Esophagus squamous epithelium (tissue), 4 donors: ENCODE measurements around the gene TTF2.

ENCODE experiments used
- POLR2A ChIP-seq, 4 donors: fragments of 450-650 bp; IDR thresholded peaks; one replicate each; pipeline ENCODE4 v1.6.1; 2017; ENCODE audit warnings: antibody characterized with exemption in 4 of 4, mild to moderate bottlenecking in 4 of 4, moderate library complexity in 3 of 4
- TF ChIP-seq, protein P1 (sequence below), 6 experiments: fragments of 450-650 bp in 4 of 6; fragments of 200-600 bp in 2 of 6; sonication (generic) in 2 of 6; IDR thresholded peaks; one replicate each; pipeline ENCODE4 v1.5.1; 2016 to 2019; ENCODE audit warnings: antibody characterized with exemption in 6 of 6, mild to moderate bottlenecking in 4 of 6, moderate library complexity in 4 of 6

- TF ChIP-seq, protein P1, sequence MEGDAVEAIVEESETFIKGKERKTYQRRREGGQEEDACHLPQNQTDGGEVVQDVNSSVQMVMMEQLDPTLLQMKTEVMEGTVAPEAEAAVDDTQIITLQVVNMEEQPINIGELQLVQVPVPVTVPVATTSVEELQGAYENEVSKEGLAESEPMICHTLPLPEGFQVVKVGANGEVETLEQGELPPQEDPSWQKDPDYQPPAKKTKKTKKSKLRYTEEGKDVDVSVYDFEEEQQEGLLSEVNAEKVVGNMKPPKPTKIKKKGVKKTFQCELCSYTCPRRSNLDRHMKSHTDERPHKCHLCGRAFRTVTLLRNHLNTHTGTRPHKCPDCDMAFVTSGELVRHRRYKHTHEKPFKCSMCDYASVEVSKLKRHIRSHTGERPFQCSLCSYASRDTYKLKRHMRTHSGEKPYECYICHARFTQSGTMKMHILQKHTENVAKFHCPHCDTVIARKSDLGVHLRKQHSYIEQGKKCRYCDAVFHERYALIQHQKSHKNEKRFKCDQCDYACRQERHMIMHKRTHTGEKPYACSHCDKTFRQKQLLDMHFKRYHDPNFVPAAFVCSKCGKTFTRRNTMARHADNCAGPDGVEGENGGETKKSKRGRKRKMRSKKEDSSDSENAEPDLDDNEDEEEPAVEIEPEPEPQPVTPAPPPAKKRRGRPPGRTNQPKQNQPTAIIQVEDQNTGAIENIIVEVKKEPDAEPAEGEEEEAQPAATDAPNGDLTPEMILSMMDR (IDR thresholded peaks at IDR 0.05) = no peak
- no peak for TF ChIP-seq POLR2A (IDR thresholded peaks at IDR 0.05)
Observed at GRCh38 chr1:117017648-117018047, 42.5 kb upstream of the TTF2 start.
